MM.1S (cell line): ENCODE measurements around the gene DENND1A.

ENCODE experiments used
- DNase-seq: peaks from one replicate; pipeline ENCODE4 v3.0.0-alpha.2; 2015
- H2AFZ ChIP-seq: fragments of 300-600 bp; sonication (generic); 2 replicates; pipeline ENCODE4 v1.6.0; 2016; ENCODE audit warnings: antibody characterized with exemption, low read length
- H3F3A ChIP-seq: fragments of 300-600 bp; sonication (generic); 2 replicates; pipeline ENCODE4 v1.6.1; 2016; ENCODE audit warnings: mild to moderate bottlenecking, antibody characterized with exemption, low read length, moderate library complexity, mixed read lengths; ENCODE audit not compliant: insufficient read depth
- H3K27ac ChIP-seq: fragments of 300-600 bp; sonication (generic); 2 replicates; pipeline ENCODE4 v1.5.1; 2016; ENCODE audit warnings: mild to moderate bottlenecking, low read length
- H3K27me3 ChIP-seq: fragments of 300-600 bp; sonication (generic); replicated peaks from 2 replicates; pipeline ENCODE4 v1.6.0; 2016; ENCODE audit warnings: low read length; ENCODE audit not compliant: insufficient read depth
- H3K36me3 ChIP-seq: fragments of 300-600 bp; sonication (generic); replicated peaks from 2 replicates; pipeline ENCODE4 v1.6.1; 2016; ENCODE audit warnings: mild to moderate bottlenecking, low read length, mixed read lengths; ENCODE audit not compliant: insufficient read depth
- H3K4me1 ChIP-seq: fragments of 300-600 bp; sonication (generic); 2 replicates; pipeline ENCODE4 v1.6.1; 2016; ENCODE audit warnings: low read length, mixed read lengths
- H3K4me2 ChIP-seq: fragments of 300-600 bp; sonication (generic); 2 replicates; pipeline ENCODE4 v1.6.0; 2016; ENCODE audit warnings: low read depth, low read length
- H3K4me3 ChIP-seq: fragments of 300-600 bp; sonication (generic); 2 replicates; pipeline ENCODE4 v1.5.1; 2016; ENCODE audit warnings: low read length, mixed read lengths
- H3K79me2 ChIP-seq: fragments of 300-600 bp; sonication (generic); 2 replicates; pipeline ENCODE4 v1.6.1; 2016; ENCODE audit warnings: mixed run types, low read length, mixed read lengths
- H3K9ac ChIP-seq: fragments of 300-600 bp; sonication (generic); 2 replicates; pipeline ENCODE4 v1.6.1; 2016; ENCODE audit warnings: low read length, mixed read lengths
- H3K9me2 ChIP-seq: fragments of 300-600 bp; sonication (generic); replicated peaks from 2 replicates; pipeline ENCODE4 v1.6.1; 2016; ENCODE audit warnings: mild to moderate bottlenecking, low read length, mixed read lengths; ENCODE audit not compliant: insufficient read depth
- H3K9me3 ChIP-seq: fragments of 300-600 bp; sonication (generic); replicated peaks from 2 replicates; pipeline ENCODE4 v1.6.1; 2016; ENCODE audit warnings: mild to moderate bottlenecking, low read length, mixed read lengths; ENCODE audit not compliant: insufficient read depth
- H4K20me1 ChIP-seq: fragments of 300-600 bp; sonication (generic); 2 replicates; pipeline ENCODE4 v1.6.1; 2016; ENCODE audit warnings: mild to moderate bottlenecking, low read length, moderate library complexity, mixed read lengths; ENCODE audit not compliant: insufficient read depth
- EZH2 ChIP-seq: fragments of 300-600 bp; sonication (generic); optimal IDR thresholded peaks from 2 replicates; pipeline ENCODE3; 2017; ENCODE audit warnings: low read depth, mild to moderate bottlenecking, antibody characterized with exemption, low read length, mixed read lengths
- EZH2phosphoT487 ChIP-seq: fragments of 300-600 bp; sonication (generic); IDR thresholded peaks from 2 replicates; pipeline ENCODE4 v1.6.1; 2018; ENCODE audit warnings: antibody characterized with exemption, low read length
- TF ChIP-seq, protein P1 (sequence below): fragments of 300-600 bp; sonication (generic); IDR thresholded peaks from 2 replicates; pipeline ENCODE4 v1.5.1; 2016; ENCODE audit warnings: antibody characterized with exemption, low read length, mixed read lengths

DENND1A gene

DNA sequence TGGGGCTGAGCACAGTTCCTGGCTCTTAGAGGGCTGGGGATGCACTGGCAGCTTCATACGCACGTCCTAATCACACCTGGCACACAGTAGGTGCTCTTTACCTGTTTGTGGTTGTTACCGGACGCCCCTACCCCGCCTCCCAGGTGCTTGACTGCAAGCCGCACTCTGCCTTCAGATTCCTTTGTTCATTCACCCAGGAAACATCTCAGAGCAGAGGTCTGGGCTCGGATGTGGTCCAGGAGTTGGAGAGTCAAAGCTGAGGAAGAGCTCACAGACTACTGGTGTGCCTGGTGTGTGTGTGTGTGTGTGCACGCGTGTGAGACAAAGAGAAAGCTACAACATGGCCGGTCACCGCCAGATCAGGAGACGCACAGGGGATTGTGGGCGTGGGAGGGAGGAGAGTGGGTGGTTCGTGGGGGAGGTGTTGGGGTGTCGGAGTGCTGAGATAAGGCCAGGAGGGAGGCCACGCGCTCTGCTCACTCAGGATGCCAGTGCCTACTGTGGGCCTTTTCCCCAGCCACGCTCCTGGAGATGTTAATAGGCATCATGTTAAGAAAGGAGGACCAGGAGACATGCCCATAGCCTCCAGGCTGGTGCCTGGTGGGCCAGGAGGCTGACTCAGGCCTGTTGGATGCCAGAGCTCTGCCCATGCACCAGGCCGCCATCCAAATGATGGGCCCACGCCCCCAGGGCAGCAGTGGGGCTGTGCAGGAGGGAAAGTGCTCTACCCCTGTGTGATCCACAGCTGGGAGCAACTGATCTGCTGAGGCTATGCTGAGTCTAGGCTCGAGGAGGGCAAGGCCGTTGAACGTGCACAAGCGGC, 534.0 kb downstream of the DENND1A start:
- Histone ChIP-seq H3K36me3 (no peaks in the 10 kb centered on the region), H3K9me3 (no peaks in the 10 kb centered on the region), H2AFZ (no peak overlapping the region), H4K20me1 (no peaks in the 10 kb centered on the region), H3K4me1 (no peaks in the 10 kb centered on the region), H3K4me2 (no peak overlapping the region), H3K4me3 (no peak overlapping the region), H3K79me2 (no peaks in the 10 kb centered on the region), H3K9me2 (no peaks in the 10 kb centered on the region), H3K27ac (no peak overlapping the region), H3F3A (no peaks in the 10 kb centered on the region), H3K9ac (no peak overlapping the region), H3K27me3 (no peaks in the 10 kb centered on the region)
- TF ChIP-seq EZH2: no peak
- TF ChIP-seq EZH2phosphoT487: no peak
- TF ChIP-seq, protein P1, sequence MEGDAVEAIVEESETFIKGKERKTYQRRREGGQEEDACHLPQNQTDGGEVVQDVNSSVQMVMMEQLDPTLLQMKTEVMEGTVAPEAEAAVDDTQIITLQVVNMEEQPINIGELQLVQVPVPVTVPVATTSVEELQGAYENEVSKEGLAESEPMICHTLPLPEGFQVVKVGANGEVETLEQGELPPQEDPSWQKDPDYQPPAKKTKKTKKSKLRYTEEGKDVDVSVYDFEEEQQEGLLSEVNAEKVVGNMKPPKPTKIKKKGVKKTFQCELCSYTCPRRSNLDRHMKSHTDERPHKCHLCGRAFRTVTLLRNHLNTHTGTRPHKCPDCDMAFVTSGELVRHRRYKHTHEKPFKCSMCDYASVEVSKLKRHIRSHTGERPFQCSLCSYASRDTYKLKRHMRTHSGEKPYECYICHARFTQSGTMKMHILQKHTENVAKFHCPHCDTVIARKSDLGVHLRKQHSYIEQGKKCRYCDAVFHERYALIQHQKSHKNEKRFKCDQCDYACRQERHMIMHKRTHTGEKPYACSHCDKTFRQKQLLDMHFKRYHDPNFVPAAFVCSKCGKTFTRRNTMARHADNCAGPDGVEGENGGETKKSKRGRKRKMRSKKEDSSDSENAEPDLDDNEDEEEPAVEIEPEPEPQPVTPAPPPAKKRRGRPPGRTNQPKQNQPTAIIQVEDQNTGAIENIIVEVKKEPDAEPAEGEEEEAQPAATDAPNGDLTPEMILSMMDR: no peak
- no peak for DNase-seq

DNA sequence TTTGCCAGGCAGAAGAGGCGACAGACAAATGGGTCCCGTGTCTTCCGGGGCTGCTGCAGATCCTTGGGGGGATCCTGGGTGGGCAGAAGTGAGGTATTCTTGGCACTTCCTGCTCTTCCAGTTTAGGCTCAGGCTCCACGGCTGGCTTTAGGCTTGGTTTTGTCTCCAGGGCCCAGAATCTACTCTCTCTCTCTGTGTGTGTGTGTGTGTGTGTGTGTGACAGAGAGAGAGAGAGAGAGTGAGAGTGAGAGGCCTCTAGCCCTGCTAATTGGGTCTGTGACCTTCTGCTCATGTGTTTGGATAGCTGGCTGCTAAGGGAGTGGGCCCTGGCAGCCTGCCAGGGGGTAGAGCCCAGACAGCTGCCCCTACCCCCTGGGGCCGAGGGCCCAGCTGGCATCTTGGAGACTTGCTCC, 534.6 kb downstream of the DENND1A start:
- no peak overlapping the region for H3K4me2 ChIP-seq
- no peaks in the 10 kb centered on the region for H3K79me2 ChIP-seq
- H3K27me3 ChIP-seq: no peaks in the 10 kb centered on the region
- H3K9me2 ChIP-seq: no peaks in the 10 kb centered on the region
- H4K20me1 ChIP-seq: no peaks in the 10 kb centered on the region
- TF ChIP-seq EZH2phosphoT487 (no peak), EZH2 (no peak)
- TF ChIP-seq, protein P1: no peak
- H2AFZ ChIP-seq: no peak overlapping the region
- no peak overlapping the region for H3K9ac ChIP-seq
- no peaks in the 10 kb centered on the region for H3K36me3 ChIP-seq
- DNase-seq: no peak
- no peaks in the 10 kb centered on the region for H3F3A ChIP-seq
- no peak overlapping the region for H3K27ac ChIP-seq
- no peaks in the 10 kb centered on the region for H3K9me3 ChIP-seq
- no peaks in the 10 kb centered on the region for H3K4me1 ChIP-seq
- H3K4me3 ChIP-seq: no peak overlapping the region

GRCh38 chr9:123394291-123395235, 535.4 kb downstream of the DENND1A start:
- no peaks in the 10 kb centered on the region for H3K9me3 ChIP-seq
- no peaks in the 10 kb centered on the region for H3K36me3 ChIP-seq
- H2AFZ ChIP-seq: no peak overlapping the region
- DNase-seq: no peak
- no peaks in the 10 kb centered on the region for H3K27me3 ChIP-seq
- H3K4me2 ChIP-seq: no peak overlapping the region
- no peaks in the 10 kb centered on the region for H3K9me2 ChIP-seq
- H3K4me1 ChIP-seq: no peaks in the 10 kb centered on the region
- H4K20me1 ChIP-seq: no peaks in the 10 kb centered on the region
- no peaks in the 10 kb centered on the region for H3K79me2 ChIP-seq
- no peak overlapping the region for H3K4me3 ChIP-seq
- no peaks in the 10 kb centered on the region for H3F3A ChIP-seq
- no peak overlapping the region for H3K9ac ChIP-seq
- no peak overlapping the region for H3K27ac ChIP-seq
- no peak for TF ChIP-seq EZH2phosphoT487
- TF ChIP-seq EZH2: no peak
- TF ChIP-seq, protein P1: no peak
